ENCODE measurements around the gene CUL4A.
"Not testable (repeated sequence)": the region's sequence is repeated elsewhere in the genome, so short reads cannot be mapped to it uniquely, and the experiment has no call there.

CUL4A gene

DNA sequence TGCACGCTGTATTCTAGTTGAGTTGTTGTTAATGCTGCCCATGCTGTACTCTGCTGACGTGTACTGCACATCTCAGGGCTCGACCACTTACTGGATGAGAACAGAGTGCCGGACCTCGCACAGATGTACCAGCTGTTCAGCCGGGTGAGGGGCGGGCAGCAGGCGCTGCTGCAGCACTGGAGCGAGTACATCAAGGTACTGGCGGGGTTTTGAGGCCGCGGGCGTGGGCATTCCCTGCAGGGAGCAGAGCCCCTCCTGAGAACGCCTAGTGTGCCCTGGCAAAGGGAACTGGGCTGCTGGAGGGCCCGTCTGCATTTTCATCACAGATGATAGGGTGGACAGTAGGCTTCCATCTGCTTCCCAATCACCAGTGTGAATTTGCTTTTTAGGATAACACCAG is 29.9 kb downstream of the CUL4A start:
- FAIRE-seq (no peak), DNase-seq (ENCODE audit: insufficient read length, low spot score) (no peak)
- TF ChIP-seq, protein P1, sequence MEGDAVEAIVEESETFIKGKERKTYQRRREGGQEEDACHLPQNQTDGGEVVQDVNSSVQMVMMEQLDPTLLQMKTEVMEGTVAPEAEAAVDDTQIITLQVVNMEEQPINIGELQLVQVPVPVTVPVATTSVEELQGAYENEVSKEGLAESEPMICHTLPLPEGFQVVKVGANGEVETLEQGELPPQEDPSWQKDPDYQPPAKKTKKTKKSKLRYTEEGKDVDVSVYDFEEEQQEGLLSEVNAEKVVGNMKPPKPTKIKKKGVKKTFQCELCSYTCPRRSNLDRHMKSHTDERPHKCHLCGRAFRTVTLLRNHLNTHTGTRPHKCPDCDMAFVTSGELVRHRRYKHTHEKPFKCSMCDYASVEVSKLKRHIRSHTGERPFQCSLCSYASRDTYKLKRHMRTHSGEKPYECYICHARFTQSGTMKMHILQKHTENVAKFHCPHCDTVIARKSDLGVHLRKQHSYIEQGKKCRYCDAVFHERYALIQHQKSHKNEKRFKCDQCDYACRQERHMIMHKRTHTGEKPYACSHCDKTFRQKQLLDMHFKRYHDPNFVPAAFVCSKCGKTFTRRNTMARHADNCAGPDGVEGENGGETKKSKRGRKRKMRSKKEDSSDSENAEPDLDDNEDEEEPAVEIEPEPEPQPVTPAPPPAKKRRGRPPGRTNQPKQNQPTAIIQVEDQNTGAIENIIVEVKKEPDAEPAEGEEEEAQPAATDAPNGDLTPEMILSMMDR (IDR thresholded peaks at IDR 0.05; ENCODE audit: insufficient read depth, missing control alignments) = no peak

DNA sequence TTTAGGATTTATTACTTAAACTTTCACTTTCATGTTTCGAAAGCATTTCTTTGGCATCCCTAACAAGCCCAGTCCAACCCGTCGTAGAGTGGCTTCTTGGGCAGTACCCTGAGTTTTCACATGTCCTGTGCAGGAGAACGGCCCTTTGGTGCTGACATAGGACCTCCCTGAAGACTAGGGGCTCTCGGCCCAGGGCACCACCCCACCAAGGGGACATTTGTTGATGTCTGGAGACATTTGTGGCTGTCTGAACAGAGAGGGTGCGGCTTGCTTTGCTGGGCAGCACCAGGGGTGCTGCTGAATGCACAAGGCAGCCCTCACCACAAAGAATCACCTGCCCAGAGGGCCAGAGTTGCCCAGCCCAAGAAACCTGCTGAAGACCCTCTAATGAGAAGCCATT is 30.6 kb downstream of the CUL4A start:
- DNase-seq (ENCODE audit: insufficient read length, low spot score) (no peak), FAIRE-seq (no peak)
- TF ChIP-seq, protein P1 (IDR thresholded peaks at IDR 0.05; ENCODE audit: insufficient read depth, missing control alignments) = no peak

DNA sequence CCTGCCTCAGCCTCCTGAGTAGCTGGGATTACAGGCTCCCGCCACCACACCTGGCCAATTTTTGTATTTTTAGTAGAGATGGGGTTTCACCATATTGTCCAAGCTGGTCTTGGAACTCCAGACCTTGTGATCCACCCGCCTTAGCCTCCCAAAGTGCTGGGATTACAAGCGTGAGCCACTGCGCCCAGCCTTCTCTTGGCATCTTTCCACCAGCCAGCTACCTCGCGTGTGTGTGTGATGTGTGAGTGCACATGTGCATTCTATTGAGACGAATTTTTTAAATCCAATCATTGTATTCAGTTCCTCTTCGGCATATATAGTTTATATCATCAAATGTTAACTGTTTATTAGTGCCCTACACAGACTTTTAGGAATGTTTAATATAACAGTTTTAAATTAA is 32.2 kb downstream of the CUL4A start:
- not testable (repeated sequence) for DNase-seq (ENCODE audit: insufficient read length, low spot score); FAIRE-seq

DNA sequence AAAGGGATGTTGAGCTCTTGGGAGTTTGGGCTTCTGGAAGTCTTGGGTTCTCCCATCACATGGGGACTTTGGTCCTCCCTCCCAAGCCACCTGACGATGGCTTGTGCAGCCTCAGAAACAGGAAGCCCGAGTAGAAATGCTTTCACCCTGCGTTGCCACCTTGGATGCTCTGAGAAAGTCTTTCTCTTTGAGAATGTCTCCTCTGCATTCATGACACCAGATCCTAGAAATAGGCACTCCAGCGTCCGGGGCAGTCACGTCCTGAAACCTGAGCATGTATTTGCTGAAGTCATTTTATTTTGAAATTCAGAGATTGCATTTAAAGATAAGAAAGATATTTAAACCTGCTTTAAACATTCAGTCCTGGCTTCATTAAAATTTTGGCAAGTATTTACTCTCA is 34.4 kb downstream of the CUL4A start:
- DNase-seq (ENCODE audit: insufficient read length, low spot score) (no peak), FAIRE-seq (no peak)
- TF ChIP-seq, protein P1 (IDR thresholded peaks at IDR 0.05; ENCODE audit: insufficient read depth, missing control alignments) = no peak

DNA sequence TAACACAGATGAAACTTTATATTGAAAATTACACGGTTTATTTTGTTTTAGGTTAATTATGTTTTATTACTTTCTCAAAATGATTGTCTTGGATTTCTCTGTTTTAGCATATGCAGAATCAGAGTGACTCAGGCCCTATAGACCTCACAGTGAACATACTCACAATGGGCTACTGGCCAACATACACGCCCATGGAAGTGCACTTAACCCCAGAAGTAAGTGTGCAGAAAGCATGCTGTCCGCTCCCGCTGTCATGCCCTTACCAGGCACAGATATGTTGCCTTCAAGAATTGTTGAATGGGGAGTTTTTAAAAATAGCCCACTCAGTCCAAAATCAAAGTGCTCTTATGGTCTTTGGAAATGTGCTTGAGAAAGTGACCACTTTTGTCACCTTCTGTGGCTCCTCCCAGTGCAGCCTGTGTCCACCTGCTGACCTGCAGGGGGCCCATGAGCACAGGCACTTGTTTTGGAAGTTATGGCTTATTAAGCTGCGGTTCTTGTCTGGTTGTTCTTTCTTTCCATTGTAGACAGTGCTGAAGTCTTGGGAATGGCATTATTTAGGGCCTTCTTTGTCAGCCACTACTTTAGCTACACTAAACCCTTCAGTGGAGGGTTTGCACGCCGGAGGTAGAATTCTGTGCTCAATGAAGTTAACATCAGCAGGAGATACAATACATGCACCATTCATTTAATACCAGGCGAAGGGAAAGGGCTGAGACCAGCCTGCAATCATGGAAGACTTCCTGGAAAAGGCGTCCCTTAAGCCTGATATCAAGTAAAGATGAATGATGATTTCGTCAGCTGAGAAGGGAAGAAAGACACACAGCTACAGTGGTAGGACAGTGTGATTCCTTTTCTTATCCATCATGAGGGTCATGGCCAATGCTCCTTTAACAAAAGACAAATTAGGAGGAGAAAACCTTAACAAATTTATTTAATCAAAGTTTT is 36.7 kb downstream of the CUL4A start:
- DNase-seq (ENCODE audit: insufficient read length, low spot score) (no peak), FAIRE-seq (no peak)
- TF ChIP-seq, protein P1 (IDR thresholded peaks at IDR 0.05; ENCODE audit: insufficient read depth, missing control alignments) = no peak

DNA sequence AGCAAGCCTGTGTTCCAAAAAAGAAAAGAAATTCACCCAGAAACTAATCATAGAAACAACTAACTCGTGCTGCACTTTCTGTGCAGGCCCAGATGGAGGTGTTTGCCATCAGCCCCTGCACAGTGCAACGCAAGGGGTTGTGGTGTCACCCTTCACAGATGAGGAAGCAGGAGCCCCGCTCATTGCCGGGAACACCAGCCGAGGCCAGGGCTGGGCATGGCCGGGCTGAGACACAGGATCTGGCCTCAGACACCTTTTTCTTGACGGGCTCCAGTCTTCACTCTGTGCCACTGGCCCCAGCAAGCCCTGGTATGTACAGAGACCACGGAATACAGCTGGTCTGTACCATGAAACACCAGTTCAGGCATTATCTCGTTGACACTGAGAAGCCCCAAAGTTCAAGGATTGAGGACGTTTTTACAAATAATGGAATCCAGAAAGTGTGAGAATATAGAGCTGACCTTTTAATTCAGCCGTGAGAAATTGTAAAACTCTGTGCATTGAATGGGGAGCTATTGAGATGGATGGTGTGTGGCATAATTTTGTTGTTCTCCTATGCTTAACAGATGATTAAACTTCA is 43.2 kb downstream of the CUL4A start:
- TF ChIP-seq, protein P1 (IDR thresholded peaks at IDR 0.05; ENCODE audit: insufficient read depth, missing control alignments) = no peak
- FAIRE-seq (no peak), DNase-seq (ENCODE audit: insufficient read length, low spot score) (no peak)

DNA sequence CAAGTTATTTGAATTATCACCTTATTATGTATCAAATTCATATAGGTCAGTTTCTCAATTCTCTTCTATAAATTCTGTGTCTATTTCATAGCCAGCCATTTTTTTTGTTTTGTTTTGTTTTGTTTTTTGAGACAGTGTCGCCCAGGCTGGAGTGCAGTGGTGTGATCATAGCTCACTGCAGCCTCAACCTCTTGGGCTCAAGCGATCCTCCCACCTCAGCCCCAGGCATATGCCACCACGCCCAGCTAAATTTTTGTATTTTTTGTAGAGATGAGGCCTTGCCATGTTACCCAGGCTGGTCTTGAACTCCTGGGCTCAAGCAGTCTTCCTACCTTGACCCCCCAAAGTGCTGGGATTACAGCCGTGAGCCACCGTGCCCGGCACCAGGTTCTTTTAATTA is 48.5 kb downstream of the CUL4A start:
- not testable (repeated sequence) for DNase-seq (ENCODE audit: insufficient read length, low spot score); FAIRE-seq

DNA sequence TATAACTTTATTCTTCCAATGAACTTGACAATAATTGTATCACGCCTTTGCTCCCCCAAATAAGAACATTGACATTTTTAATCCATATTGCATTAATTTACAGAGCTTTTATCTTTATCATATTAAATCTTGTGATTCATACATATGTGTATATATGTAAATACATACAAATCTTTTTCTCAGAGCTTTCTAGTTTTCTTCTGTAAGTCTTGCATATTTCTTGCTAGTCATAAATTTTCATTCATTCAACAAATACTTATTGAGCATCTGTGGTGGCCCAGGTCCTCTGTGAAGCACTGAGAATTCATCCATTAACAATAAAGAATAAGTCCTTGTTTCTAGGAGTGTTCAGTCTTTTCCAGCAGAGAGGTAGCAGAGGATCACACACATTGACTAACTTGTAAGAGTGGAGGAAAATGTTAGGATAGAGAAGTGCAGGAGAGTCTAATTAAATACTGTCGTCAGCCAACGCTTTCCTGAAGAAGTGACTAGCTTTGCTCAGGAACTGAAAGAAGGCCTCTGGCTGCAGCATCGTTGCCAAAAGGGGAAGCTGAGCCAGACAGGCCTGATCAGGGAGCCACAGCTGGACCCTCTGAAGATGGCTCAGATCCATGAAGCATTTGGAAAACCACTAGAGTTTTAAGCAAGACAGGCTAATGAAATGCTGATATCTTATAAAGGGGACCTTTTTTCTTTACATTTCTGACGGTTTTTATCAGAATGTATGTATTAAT is 49.1 kb downstream of the CUL4A start:
- DNase-seq (ENCODE audit: insufficient read length, low spot score) (no peak), FAIRE-seq (no peak)
- TF ChIP-seq, protein P1 (IDR thresholded peaks at IDR 0.05; ENCODE audit: insufficient read depth, missing control alignments) = no peak

Data from D721Med (cell line).